GM12891 (cell line): Measurements from ENCODE around the gene COQ7.

Experiments
- POLR2A ChIP-seq: IDR thresholded peaks from 2 replicates; pipeline ENCODE4 v1.6.1; 2011; ENCODE audit warnings: low read depth, low read length, control low read depth
- POLR2AphosphoS5 ChIP-seq: IDR thresholded peaks from 2 replicates; pipeline ENCODE4 v1.6.1; 2011; ENCODE audit warnings: low read depth, low read length, control low read depth

DNA sequence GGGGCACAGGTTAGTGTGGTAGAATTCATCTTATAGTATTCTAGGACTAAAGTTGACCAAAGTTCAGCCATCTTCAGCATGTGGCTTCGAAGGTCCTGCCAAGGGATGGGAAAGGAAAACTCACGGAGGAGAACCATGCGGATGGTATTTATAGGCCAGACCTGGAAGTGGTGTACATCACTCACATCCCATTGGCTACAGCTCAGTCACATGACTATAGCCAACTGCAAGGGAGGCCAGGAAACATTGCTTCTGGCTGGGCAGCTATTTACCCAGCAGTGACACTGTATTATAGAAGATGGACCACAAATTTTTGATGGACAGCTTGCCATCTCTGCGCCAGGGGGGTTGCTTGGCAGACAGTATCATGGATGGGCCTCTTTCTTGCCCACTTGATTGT is 35.7 kb upstream of the COQ7 start:
- TF ChIP-seq POLR2A (no peak), POLR2AphosphoS5 (no peak)
